HEK293 (cell line): Measurements from ENCODE around the gene NOX5.

Source experiments
- TRIM28 ChIP-seq: IDR thresholded peaks from 2 replicates; pipeline ENCODE4 v1.6.1; 2011; ENCODE audit warnings: low read length, control low read depth, borderline replicate concordance
- ZBTB8A ChIP-seq: fragments of 450-650 bp; formaldehyde crosslinking; IDR thresholded peaks from 2 replicates; pipeline ENCODE4 v1.5.1; 2016; ENCODE audit warnings: missing biosample characterization, missing genetic modification characterization

GRCh38 chr15:69104050-69104750 lies 89.7 kb downstream of the NOX5 start:
- TF ChIP-seq TRIM28 (no peak), ZBTB8A (no peak)
